Effector memory CD4-positive, alpha-beta T cell (primary cell): Measurements from ENCODE around the gene CAPN3.

ENCODE experiments used
- DNase-seq, 3 donors: peaks; one replicate each; pipeline ENCODE4 v3.0.0-alpha.2; 2020
- H3K27ac ChIP-seq: 2 replicates; pipeline ENCODE4 v1.7.0; 2013; ENCODE audit warnings: mild to moderate bottlenecking, low read length, moderate library complexity; ENCODE audit not compliant: insufficient read depth, poor library complexity, severe bottlenecking
- H3K27me3 ChIP-seq: replicated peaks from 2 replicates; pipeline ENCODE4 v1.7.0; 2013; ENCODE audit warnings: mild to moderate bottlenecking, low read length; ENCODE audit not compliant: insufficient read depth, control insufficient read depth, poor library complexity, severe bottlenecking
- H3K36me3 ChIP-seq: 2 replicates; pipeline ENCODE4 v1.7.0; 2013; ENCODE audit warnings: mild to moderate bottlenecking, low read length, moderate library complexity; ENCODE audit not compliant: control insufficient read depth, insufficient read depth
- H3K4me1 ChIP-seq: 2 replicates; pipeline ENCODE4 v1.7.0; 2013; ENCODE audit warnings: low read length, mild to moderate bottlenecking; ENCODE audit not compliant: control insufficient read depth, insufficient read depth, poor library complexity, severe bottlenecking
- H3K4me3 ChIP-seq: 2 replicates; pipeline ENCODE4 v1.7.0; 2013; ENCODE audit warnings: low read length, low read depth, mild to moderate bottlenecking; ENCODE audit not compliant: insufficient read depth, poor library complexity, severe bottlenecking
- H3K9me3 ChIP-seq: 2 replicates; pipeline ENCODE4 v1.7.0; 2013; ENCODE audit warnings: mild to moderate bottlenecking, low read length, moderate library complexity; ENCODE audit not compliant: control insufficient read depth

CAPN3 gene

DNA sequence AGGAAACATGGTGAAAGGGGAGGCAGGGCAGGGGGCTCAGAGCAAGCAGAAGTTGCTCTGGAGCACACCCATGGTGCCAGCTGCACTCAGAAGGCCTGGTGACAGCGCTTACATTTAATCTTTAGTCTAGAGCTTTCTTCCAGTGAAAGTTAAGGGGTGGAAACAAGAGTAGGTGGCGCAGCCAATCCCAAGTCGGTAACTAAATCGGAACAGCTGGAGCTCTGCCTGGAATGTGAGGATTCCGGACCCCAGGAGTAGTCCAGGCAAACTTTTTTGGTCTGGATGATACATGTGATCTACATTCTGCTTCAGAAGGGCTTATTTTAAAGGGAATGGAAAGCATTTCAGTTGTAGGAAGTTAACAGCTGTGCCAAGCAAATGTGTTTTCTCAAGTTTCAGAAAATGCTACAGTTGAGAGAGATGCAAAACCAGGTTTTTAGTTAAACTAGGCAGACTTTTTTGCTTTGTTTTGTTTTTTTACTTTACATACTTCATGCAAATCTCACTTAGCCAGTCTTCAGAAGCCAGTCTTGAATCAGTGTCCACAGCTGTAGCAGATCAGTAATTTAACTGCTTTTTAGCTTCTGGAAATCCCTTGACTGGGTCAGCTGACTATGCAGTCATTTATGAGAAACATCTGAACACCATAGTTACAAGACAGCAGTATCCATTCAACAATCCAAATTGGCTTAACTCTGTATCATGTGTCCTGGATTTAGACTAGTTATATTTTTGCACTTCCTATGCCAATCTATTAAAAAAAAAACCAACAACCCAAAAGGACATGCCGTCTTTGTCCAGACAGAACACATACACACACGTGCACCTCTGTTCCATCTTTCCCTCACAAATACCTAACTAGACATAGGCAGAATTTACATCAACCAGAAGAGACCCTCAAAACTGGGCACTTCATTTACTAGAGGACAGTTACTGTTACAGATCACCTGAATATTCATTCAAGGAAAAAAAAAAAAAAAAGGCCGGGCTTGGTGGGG is 98.4 kb downstream of the CAPN3 start:
- Histone ChIP-seq H3K4me3 (no peak overlapping the region), H3K27ac (no peak overlapping the region), H3K4me1 (no peaks in the 10 kb centered on the region), H3K36me3 (no peaks in the 10 kb centered on the region), H3K27me3 (no peaks in the 10 kb centered on the region), H3K9me3 (no peaks in the 10 kb centered on the region)
- DNase-seq, result no peak

DNA sequence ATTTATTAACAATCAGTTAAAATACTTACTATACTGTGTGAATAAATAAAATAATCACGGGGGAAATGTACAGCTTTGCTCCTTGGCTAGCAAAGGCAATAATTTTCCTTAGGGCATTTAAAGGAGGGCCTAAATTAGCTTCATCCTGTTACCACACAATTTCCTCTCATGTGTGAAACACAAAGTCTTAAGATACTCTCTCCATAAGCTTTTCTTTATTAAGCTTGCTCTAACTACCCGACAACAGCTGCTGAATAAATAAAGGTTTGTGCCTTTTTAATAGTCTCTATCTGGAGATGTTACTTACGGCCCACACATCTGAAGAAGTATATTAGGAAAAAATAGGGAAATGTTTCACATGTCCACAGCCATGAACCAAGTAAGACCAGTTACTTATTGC is 102.0 kb downstream of the CAPN3 start:
- no peak for DNase-seq
- Histone ChIP-seq H3K36me3 (peaks cover 9% of the 10 kb centered on the region), H3K4me3 (no peak overlapping the region)

More for the DNA sequence above, 102.0 kb downstream of the CAPN3 start:
- H3K4me1 ChIP-seq, result no peaks in the 10 kb centered on the region
- no peaks in the 10 kb centered on the region for H3K27me3 ChIP-seq
- no peaks in the 10 kb centered on the region for H3K9me3 ChIP-seq
- H3K27ac ChIP-seq, result no peak overlapping the region
